HEK293T (cell line): ENCODE results near the gene LRRC75A.

ENCODE experiments used
- CTCF ChIA-PET: fragments of 350-600 bp; formaldehyde crosslinking; extraction: SDS; loops from one replicate; lab custom pipeline; 2021; ENCODE audit warnings: antibody characterized with exemption, inconsistent platforms; lab: Yijun Ruan, JAX
- POLR2A ChIA-PET: fragments of 350-600 bp; formaldehyde crosslinking; extraction: SDS; loops from one replicate; lab custom pipeline; 2020; ENCODE audit warnings: antibody characterized with exemption, inconsistent platforms; lab: Yijun Ruan, JAX
- DNase-seq: peaks from one replicate; pipeline ENCODE4 v3.0.0; 2012; ENCODE audit warnings: mixed read lengths; ENCODE audit errors: extremely low spot score
- ARNT ChIP-seq: fragments of 450-650 bp; IDR thresholded peaks from 2 replicates; pipeline ENCODE4 v1.6.1; 2017; ENCODE audit warnings: mild to moderate bottlenecking
- BHLHE40 ChIP-seq: fragments of 450-650 bp; IDR thresholded peaks from 2 replicates; pipeline ENCODE4 v1.6.1; 2016; ENCODE audit warnings: mild to moderate bottlenecking, moderate library complexity, borderline replicate concordance
- CTBP1 ChIP-seq: fragments of 450-650 bp; IDR thresholded peaks from 2 replicates; pipeline ENCODE4 v1.6.1; 2016; ENCODE audit warnings: borderline replicate concordance
- ELF4 ChIP-seq: fragments of 450-650 bp; IDR thresholded peaks from 2 replicates; pipeline ENCODE4 v1.6.1; 2017; ENCODE audit warnings: antibody characterized with exemption
- FOXA1 ChIP-seq: fragments of 450-650 bp; IDR thresholded peaks from 2 replicates; pipeline ENCODE4 v1.6.1; 2016; ENCODE audit warnings: mild to moderate bottlenecking
- FOXK2 ChIP-seq: fragments of 450-650 bp; IDR thresholded peaks from 2 replicates; pipeline ENCODE4 v1.6.1; 2016; ENCODE audit warnings: mild to moderate bottlenecking
- FOXM1 ChIP-seq: fragments of 450-650 bp; IDR thresholded peaks from 2 replicates; pipeline ENCODE4 v1.6.1; 2017; ENCODE audit warnings: mild to moderate bottlenecking, borderline replicate concordance
- HDGF ChIP-seq: fragments of 450-650 bp; IDR thresholded peaks from 2 replicates; pipeline ENCODE4 v1.6.1; 2017; ENCODE audit warnings: antibody characterized with exemption, borderline replicate concordance
- L3MBTL2 ChIP-seq: fragments of 450-650 bp; conservative IDR thresholded peaks from 2 replicates; pipeline ENCODE4 v1.6.1; 2016; ENCODE audit warnings: mild to moderate bottlenecking
- LEF1 ChIP-seq: fragments of 450-650 bp; IDR thresholded peaks from 2 replicates; pipeline ENCODE4 v1.6.1; 2017; ENCODE audit warnings: mild to moderate bottlenecking, borderline replicate concordance
- NFRKB ChIP-seq: fragments of 450-650 bp; IDR thresholded peaks from 2 replicates; pipeline ENCODE4 v1.6.1; 2016; ENCODE audit warnings: mild to moderate bottlenecking, moderate library complexity
- PKNOX1 ChIP-seq: fragments of 450-650 bp; IDR thresholded peaks from 2 replicates; pipeline ENCODE4 v1.6.1; 2016
- SP1 ChIP-seq: fragments of 450-650 bp; IDR thresholded peaks from 2 replicates; pipeline ENCODE4 v1.6.1; 2017
- SUZ12 ChIP-seq: fragments of 450-650 bp; IDR thresholded peaks from 2 replicates; pipeline ENCODE4 v1.6.1; 2016; ENCODE audit warnings: mild to moderate bottlenecking
- TARDBP ChIP-seq: fragments of 450-650 bp; IDR thresholded peaks from 2 replicates; pipeline ENCODE4 v1.6.1; 2016
- ZNF384 ChIP-seq: fragments of 450-650 bp; IDR thresholded peaks from 2 replicates; pipeline ENCODE4 v1.6.1; 2016

Gene LRRC75A

GRCh38 chr17:16511593-16511992 is 19.6 kb upstream of the LRRC75A start:
- POLR2A ChIA-PET, result interaction anchor here (0.7 to 1.4 kb wide), 5 partner anchors 9 to 73 kb away, joined by 3 to 4 read pairs (median 3); partner anchors contain the start of gene LRRC75A
- TF ChIP-seq HDGF (no peak), L3MBTL2 (no peak), FOXM1 (no peak), SUZ12 (no peak), NFRKB (no peak), ZNF384 (no peak), SP1 (no peak), PKNOX1 (no peak), BHLHE40 (no peak), FOXK2 (no peak), FOXA1 (no peak), ARNT (no peak), LEF1 (no peak), CTBP1 (no peak), ELF4 (no peak), TARDBP (no peak)
- CTCF ChIA-PET, result no interaction called here
- DNase-seq, result no peak

GRCh38 chr17:16507918-16508533 is 16.0 kb upstream of the LRRC75A start:
- CTCF ChIA-PET, result interaction anchor here (0.5 kb wide), 1 partner anchor 1116 kb away, joined by 5 read pairs; no protein-coding TSS in a partner anchor
- DNase-seq, result no peak
- TF ChIP-seq SUZ12, result no peak
- TF ChIP-seq ELF4, result no peak
- no peak for TF ChIP-seq FOXM1
- TF ChIP-seq ZNF384, result no peak
- TF ChIP-seq TARDBP, result no peak
- TF ChIP-seq SP1, result no peak
- TF ChIP-seq BHLHE40, result no peak
- no peak for TF ChIP-seq HDGF
- TF ChIP-seq FOXK2, result no peak
- TF ChIP-seq CTBP1, result no peak
- no peak for TF ChIP-seq PKNOX1
- no peak for TF ChIP-seq L3MBTL2
- TF ChIP-seq NFRKB, result no peak
- no peak for TF ChIP-seq LEF1
- no peak for TF ChIP-seq FOXA1
- TF ChIP-seq ARNT, result no peak
- POLR2A ChIA-PET, result interaction anchor here (1.3 to 4.4 kb wide), 3 partner anchors 10 to 69 kb away, joined by 3 to 14 read pairs (median 5); partner anchors contain the start of gene LRRC75A

- no peak for TF ChIP-seq HDGF
- TF ChIP-seq LEF1, result no peak
- ChIA-PET CTCF (no interaction called here), POLR2A (no interaction called here)
- no peak for DNase-seq
These were observed 14.2 kb upstream of the LRRC75A start for GRCh38 chr17:16506188-16506587.

GRCh38 chr17:16504984-16505383 is 13.0 kb upstream of the LRRC75A start:
- CTCF ChIA-PET, result no interaction called here
- POLR2A ChIA-PET, result no interaction called here
- no peak for DNase-seq
- TF ChIP-seq HDGF (no peak), BHLHE40 (no peak), ELF4 (no peak), L3MBTL2 (no peak), TARDBP (no peak)

GRCh38 chr17:16496820-16497489 is 5.0 kb upstream of the LRRC75A start:
- DNase-seq, result no peak
- TF ChIP-seq FOXA1 (no peak), ARNT (no peak), CTBP1 (no peak)
- ChIA-PET CTCF (interaction anchor here (0.8 kb wide), 1 partner anchor 24 kb away, joined by 3 read pairs; no protein-coding TSS in a partner anchor), POLR2A (no interaction called here)

- ChIA-PET CTCF (no interaction called here), POLR2A (interaction anchor here (0.8 kb wide), 1 partner anchor 19 kb away, joined by 3 read pairs; no protein-coding TSS in a partner anchor)
- TF ChIP-seq NFRKB (no peak), ELF4 (no peak), FOXA1 (no peak), TARDBP (no peak), SUZ12 (no peak)
- no peak for DNase-seq
These were observed 4.2 kb upstream of the LRRC75A start for GRCh38 chr17:16495980-16496819.
